Colonic mucosa (tissue), 4 donors: ENCODE measurements around the gene COL6A3. TPM values are rescaled to one million over a fixed set of nuclear protein-coding genes. Genes with fewer than 3 reads are reported as not detected.

Experiments used
- DNase-seq: peaks from one replicate; pipeline ENCODE4 v3.0.0-alpha.2; 2020
- H3K27ac ChIP-seq: fragments of 200-600 bp; one replicate; pipeline ENCODE4 v1.8.0; 2021
- H3K27me3 ChIP-seq: fragments of 200-600 bp; one replicate; pipeline ENCODE4 v1.8.0; 2021
- H3K36me3 ChIP-seq: fragments of 200-600 bp; one replicate; pipeline ENCODE4 v1.8.0; 2021
- H3K4me1 ChIP-seq: fragments of 200-600 bp; one replicate; pipeline ENCODE4 v1.8.0; 2021; ENCODE audit warnings: mild to moderate bottlenecking
- H3K4me3 ChIP-seq: fragments of 200-600 bp; one replicate; pipeline ENCODE4 v1.8.0; 2021
- H3K9ac ChIP-seq, 2 donors: one replicate each; pipeline ENCODE4 v1.7.0; 2013; ENCODE audit warnings: control low read depth in 2 of 2, low read depth in 2 of 2, low read length in 2 of 2
- H3K9me3 ChIP-seq: fragments of 200-600 bp; one replicate; pipeline ENCODE4 v1.8.0; 2021
- intact Hi-C: fragments of 100-400 bp; cut with DNase I; formaldehyde crosslinking; loops from one replicate; pipeline ENCODE4 v1.14.1; 2022
- total RNA-seq, 2 donors: library from RNA; stranded (reverse); fragmentation: NEBNext Ultra II Directional in 1 of 2; extraction: Animal tissue kit (Norgen Biotek cat#: 25700) in 1 of 2; gene quantifications; one replicate each; pipeline ENCODE4 v1.2.1, GENCODE V29; 2021
- TF ChIP-seq, protein P1 (sequence below): fragments of 200-600 bp; IDR thresholded peaks from one replicate; pipeline ENCODE4 v1.8.0; 2022; ENCODE audit warnings: antibody characterized with exemption, mild to moderate bottlenecking
- donor health status: healthy.
- donor health status: DM: no; HTN: no; CAD: no.
- donor health status: DM: no; HTN: no; CAD: no.

COL6A3 gene
- total RNA-seq, 2 donors from 2014 or later = 28.4 to 80.9 TPM

GRCh38 chr2:237383991-237384671, 29.8 kb downstream of the COL6A3 start:
- Histone ChIP-seq H3K9ac (no peak overlapping the region), H3K27me3 (no peaks in the 10 kb centered on the region), H3K4me1 (no peaks in the 10 kb centered on the region), H3K36me3 (no peaks in the 10 kb centered on the region), H3K4me3 (no peak overlapping the region), H3K9me3 (no peaks in the 10 kb centered on the region), H3K27ac (no peak overlapping the region)
- TF ChIP-seq, protein P1, sequence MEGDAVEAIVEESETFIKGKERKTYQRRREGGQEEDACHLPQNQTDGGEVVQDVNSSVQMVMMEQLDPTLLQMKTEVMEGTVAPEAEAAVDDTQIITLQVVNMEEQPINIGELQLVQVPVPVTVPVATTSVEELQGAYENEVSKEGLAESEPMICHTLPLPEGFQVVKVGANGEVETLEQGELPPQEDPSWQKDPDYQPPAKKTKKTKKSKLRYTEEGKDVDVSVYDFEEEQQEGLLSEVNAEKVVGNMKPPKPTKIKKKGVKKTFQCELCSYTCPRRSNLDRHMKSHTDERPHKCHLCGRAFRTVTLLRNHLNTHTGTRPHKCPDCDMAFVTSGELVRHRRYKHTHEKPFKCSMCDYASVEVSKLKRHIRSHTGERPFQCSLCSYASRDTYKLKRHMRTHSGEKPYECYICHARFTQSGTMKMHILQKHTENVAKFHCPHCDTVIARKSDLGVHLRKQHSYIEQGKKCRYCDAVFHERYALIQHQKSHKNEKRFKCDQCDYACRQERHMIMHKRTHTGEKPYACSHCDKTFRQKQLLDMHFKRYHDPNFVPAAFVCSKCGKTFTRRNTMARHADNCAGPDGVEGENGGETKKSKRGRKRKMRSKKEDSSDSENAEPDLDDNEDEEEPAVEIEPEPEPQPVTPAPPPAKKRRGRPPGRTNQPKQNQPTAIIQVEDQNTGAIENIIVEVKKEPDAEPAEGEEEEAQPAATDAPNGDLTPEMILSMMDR = no peak
- no peak for DNase-seq
- intact Hi-C loops = no loop called here

GRCh38 chr2:237380768-237381167, 33.2 kb downstream of the COL6A3 start:
- Histone ChIP-seq H3K27me3 (no peaks in the 10 kb centered on the region), H3K4me3 (no peak overlapping the region), H3K36me3 (no peaks in the 10 kb centered on the region), H3K27ac (no peak overlapping the region), H3K9me3 (no peaks in the 10 kb centered on the region), H3K9ac (no peak overlapping the region), H3K4me1 (no peaks in the 10 kb centered on the region)
- no peak for DNase-seq
- TF ChIP-seq, protein P1 = no peak
- intact Hi-C loops = no loop called here

DNA sequence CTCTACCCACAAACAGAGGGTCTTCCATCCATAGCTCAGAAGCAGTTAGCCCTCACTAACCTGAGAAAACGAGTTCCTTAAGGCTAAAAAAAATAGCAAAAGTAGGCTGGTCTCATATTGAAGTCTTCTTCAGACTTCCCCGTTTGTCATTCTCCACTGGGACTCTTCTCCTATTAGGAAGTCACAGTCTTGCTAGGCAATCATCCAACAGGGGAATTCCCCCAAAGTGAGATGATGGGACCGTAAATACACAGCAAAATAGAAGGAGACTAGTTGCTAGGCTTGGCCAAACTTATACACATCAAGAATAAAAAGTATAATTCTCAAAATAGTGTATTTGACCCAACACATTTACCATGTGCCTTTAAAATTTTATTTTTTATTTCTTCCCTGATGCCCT, 34.3 kb downstream of the COL6A3 start:
- H3K4me1 ChIP-seq = no peaks in the 10 kb centered on the region
- no peaks in the 10 kb centered on the region for H3K9me3 ChIP-seq
- no peaks in the 10 kb centered on the region for H3K36me3 ChIP-seq
- H3K4me3 ChIP-seq = no peak overlapping the region
- TF ChIP-seq, protein P1 = no peak
- intact Hi-C loops = no loop called here
- no peaks in the 10 kb centered on the region for H3K27me3 ChIP-seq
- no peak overlapping the region for H3K27ac ChIP-seq
- DNase-seq = no peak
- H3K9ac ChIP-seq = no peak overlapping the region

DNA sequence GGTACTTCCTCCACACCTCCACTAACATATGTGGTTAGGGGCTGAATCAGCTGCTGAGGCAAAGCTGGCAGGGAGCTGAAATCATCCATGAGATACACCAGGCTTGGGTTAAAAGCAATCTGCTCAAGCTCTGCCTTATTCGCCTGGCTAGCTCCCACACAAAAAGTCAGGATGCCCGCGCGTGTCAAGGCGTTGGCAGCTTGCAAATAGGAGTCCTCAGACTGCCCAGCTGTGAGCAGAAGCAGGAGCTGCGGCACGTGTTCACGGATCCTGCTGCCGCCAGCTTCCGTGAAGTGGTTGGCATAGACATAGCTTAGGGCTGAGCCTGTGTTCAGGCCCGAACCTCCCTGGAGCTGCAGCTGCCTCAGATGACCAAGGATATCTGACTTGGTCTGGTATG, 35.3 kb downstream of the COL6A3 start:
- Histone ChIP-seq H3K27me3 (no peaks in the 10 kb centered on the region), H3K4me3 (no peak overlapping the region), H3K27ac (no peak overlapping the region), H3K4me1 (no peaks in the 10 kb centered on the region), H3K9me3 (no peaks in the 10 kb centered on the region), H3K36me3 (no peaks in the 10 kb centered on the region), H3K9ac (no peak overlapping the region)
- intact Hi-C loops = no loop called here
- DNase-seq = no peak
- TF ChIP-seq, protein P1 = no peak

DNA sequence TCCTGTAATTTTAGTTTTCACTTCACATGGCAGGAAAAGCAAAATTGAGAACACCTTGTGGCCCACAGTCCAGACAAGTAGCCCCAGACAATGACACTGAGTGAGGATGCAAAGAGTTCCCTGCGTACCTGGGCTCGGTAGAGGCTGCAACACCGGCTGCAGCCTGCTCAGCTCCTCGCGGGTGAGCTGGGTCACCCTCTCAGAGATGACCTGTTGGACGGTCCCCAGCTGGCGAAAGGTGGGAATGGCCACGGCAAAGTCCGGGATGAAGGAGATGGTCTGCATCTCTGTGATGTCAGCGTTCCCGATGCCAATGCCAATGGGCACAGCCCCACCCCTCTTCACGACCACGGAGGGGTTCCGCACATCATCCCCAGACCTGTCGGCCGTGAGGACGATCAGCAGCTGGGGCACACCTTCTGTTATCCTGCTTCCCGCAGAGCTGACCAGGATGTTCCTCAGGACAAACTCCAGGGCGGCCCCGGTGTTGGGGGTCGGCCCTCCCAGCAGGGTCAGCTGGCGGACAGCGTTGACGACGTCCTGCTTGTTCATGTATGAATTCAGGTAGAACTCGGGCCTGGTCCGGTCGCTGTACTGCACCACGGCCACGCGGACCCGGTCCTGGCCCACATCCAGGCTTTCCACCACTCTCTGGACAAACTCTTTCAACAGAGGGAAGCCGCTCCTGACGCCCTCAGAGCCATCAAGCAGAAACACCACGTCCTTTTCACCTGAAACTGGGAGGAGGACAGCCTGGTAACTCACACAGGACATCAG, 39.5 kb downstream of the COL6A3 start:
- Histone ChIP-seq H3K9me3 (no peaks in the 10 kb centered on the region), H3K4me1 (no peaks in the 10 kb centered on the region), H3K36me3 (no peaks in the 10 kb centered on the region), H3K9ac (no peak overlapping the region), H3K27me3 (no peaks in the 10 kb centered on the region), H3K4me3 (no peak overlapping the region), H3K27ac (no peak overlapping the region)
- DNase-seq = no peak
- intact Hi-C loops = no loop called here
- TF ChIP-seq, protein P1 = no peak
